A549 treated with dexamethasone at 1 μM for 4 hours (cell line): ENCODE data around the gene COX8A. TPM values are rescaled to one million over a fixed set of nuclear protein-coding genes. Genes with fewer than 3 reads are reported as not detected.

Experiments used
- total RNA-seq: library from RNA; stranded (reverse); fragments of 200-300 nt; extraction: Qiagen RNA extraction; gene quantifications from 5 replicates; pipeline ENCODE4 v1.2.3, GENCODE V29; 2022

COX8A gene, protein sequence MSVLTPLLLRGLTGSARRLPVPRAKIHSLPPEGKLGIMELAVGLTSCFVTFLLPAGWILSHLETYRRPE
- 698 to 891 TPM (median 802 TPM) in 5 replicates for total RNA-seq

DNA sequence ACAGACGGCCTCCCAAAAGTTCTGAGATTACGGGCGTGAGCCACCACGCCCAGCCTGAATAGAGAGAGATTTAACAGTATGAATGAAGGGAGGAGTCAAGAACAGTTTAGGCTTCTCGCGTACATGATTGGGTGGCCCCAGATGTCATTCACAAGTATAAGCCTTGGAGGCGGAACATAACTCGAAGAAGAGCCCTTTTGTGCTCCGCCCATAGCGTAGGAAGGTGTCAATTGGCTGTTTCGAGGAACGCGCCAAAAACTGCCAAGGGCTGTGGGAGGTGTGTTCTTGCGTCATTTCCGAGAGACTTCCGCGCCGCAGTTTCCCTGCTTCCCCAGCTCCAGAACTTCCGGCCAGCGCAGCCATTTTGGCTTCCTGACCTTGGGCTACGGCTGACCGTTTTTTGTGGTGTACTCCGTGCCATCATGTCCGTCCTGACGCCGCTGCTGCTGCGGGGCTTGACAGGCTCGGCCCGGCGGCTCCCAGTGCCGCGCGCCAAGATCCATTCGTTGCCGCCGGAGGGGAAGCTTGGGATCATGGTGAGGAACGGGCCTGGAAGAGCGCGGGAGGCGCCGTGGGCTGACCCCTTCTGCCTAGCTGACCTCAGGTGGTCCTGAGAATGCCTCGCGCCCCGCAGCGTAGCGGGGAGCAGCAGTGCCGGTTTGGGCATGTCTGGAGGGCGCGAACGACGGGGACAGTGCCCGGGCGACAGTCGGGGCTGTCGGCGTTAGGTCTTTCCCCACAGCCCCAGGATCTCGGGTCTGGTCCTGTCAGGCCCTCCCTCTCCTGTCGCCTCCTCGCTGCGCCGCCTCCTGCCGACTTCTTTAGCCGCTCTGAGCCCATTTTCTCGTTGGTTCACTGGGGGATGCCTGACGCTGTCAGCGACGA lies at the start of gene COX8A:
COX8A (plus strand) TSS at position 362 of the 885 bp plus-strand sequence; CDS start at position 423, 61 bp downstream.

GRCh38 chr11:63938479-63939396 lies 35.7 kb upstream of the COX8A start, which contains the start of gene NAA40:
TSS of gene NAA40 (plus strand) at chr11:63939002. CDS start at chr11:63939097, 95 bp downstream.

GRCh38 chr11:63986156-63986931 lies 11.9 kb downstream of the COX8A start, which contains the start of gene OTUB1:
TSS of gene OTUB1 (plus strand) at chr11:63986438. CDS start at chr11:63986457, 19 bp downstream.

Other genes with a start within 250 kb of the COX8A start
- gene ZFTA, start 205.8 kb upstream of the COX8A start, total RNA-seq = 3.8 to 5.6 TPM (median 5.1 TPM) in 5 replicates
- 33.1 to 51.2 TPM (median 47.2 TPM) in 5 replicates for gene SPINDOC, start 161.2 kb upstream of the COX8A start, total RNA-seq
- 23.4 to 37.2 TPM (median 35.6 TPM) in 5 replicates for gene MARK2, start 135.5 kb upstream of the COX8A start, total RNA-seq
- gene RCOR2, start 57.5 kb upstream of the COX8A start, total RNA-seq = 0.91 to 1.1 TPM (median 1.0 TPM) in 5 replicates
- gene NAA40, start 35.6 kb upstream of the COX8A start, total RNA-seq = 10.0 to 16.3 TPM (median 14.2 TPM) in 5 replicates
- gene OTUB1, start 11.8 kb downstream of the COX8A start, total RNA-seq = 101 to 121 TPM (median 115 TPM) in 5 replicates
- gene FLRT1, start 61.3 kb downstream of the COX8A start, total RNA-seq = 0.04 to 0.08 TPM (median 0.05 TPM) in 5 replicates
- 10.6 to 15.5 TPM (median 12.9 TPM) in 5 replicates for gene MACROD1, start 191.5 kb downstream of the COX8A start, total RNA-seq
- 241 to 263 TPM (median 255 TPM) in 5 replicates for gene STIP1, start 211.6 kb downstream of the COX8A start, total RNA-seq
- gene FERMT3, start 232.1 kb downstream of the COX8A start, total RNA-seq = 0.82 to 2.2 TPM (median 1.4 TPM) in 5 replicates